Measurements from ENCODE around the gene SGO2. TPM values are rescaled to one million over a fixed set of nuclear protein-coding genes. Genes with fewer than 3 reads are reported as not detected.

Gene SGO2
- total and polyA plus RNA-seq, 2 of the 13 experiments (the other 11 are each of a cell fraction or from before 2014, with no cell fraction given): 5.1 to 16.2 TPM

GRCh38 chr2:200587007-200587616, 61.1 kb downstream of the SGO2 start (continued):
- TF ChIP-seq ARID5B (CRISPR knock-in tag; IDR thresholded peaks at IDR 0.05) (0 out of 2 replicates have a peak, but pooled peaks have one; percentile 19), CENPT (CRISPR knock-in tag; IDR thresholded peaks at IDR 0.05; ENCODE audit: low read depth) (no peak), ZBTB10 (CRISPR knock-in tag; IDR thresholded peaks at IDR 0.05; ENCODE audit: borderline replicate concordance) (no peak), TAF1 (CRISPR knock-in tag; IDR thresholded peaks at IDR 0.05) (no peak), ZNF431 (CRISPR knock-in tag; IDR thresholded peaks at IDR 0.05; ENCODE audit: borderline replicate concordance, low read depth) (0 out of 2 replicates have a peak, but pooled peaks have one; percentile 16), MATR3 (CRISPR knock-in tag; IDR thresholded peaks at IDR 0.05) (no peak), IKZF1 (IDR thresholded peaks at IDR 0.05) (no peak), NFRKB (IDR thresholded peaks at IDR 0.05) (no peak), ZNF256 (CRISPR knock-in tag; conservative IDR thresholded peaks at IDR 0.05) (no peak), RFX5 (IDR thresholded peaks at IDR 0.05; ENCODE audit: low read depth, low read length) (no peak), SOX5 (CRISPR knock-in tag; IDR thresholded peaks at IDR 0.05; ENCODE audit: borderline replicate concordance) (peak; percentile 29; the same call in 1 of the 2 replicates), SOX13 (IDR thresholded peaks at IDR 0.05) (no peak), SOX13 (CRISPR knock-in tag; conservative IDR thresholded peaks at IDR 0.05 in 1 of 2, IDR thresholded peaks at IDR 0.05 in 1 of 2) (0 out of 4 replicates have a peak, but pooled peaks of 1 of the 2 experiments have one; percentile 24), ZNF460 (CRISPR knock-in tag; IDR thresholded peaks at IDR 0.05; ENCODE audit: borderline replicate concordance) (peak; percentile 84), FOXP1 (IDR thresholded peaks at IDR 0.05) (no peak), FOXP1 (CRISPR knock-in tag; IDR thresholded peaks at IDR 0.05) (peak; percentile 40; the same call in 1 of the 2 replicates), REXO4 (CRISPR knock-in tag; IDR thresholded peaks at IDR 0.05; ENCODE audit: borderline replicate concordance) (no peak), ZNF724P (CRISPR knock-in tag; IDR thresholded peaks at IDR 0.05; ENCODE audit: borderline replicate concordance) (no peak), GATAD2A (CRISPR knock-in tag; IDR thresholded peaks at IDR 0.05) (no peak)
- TF ChIP-seq, protein P1, sequence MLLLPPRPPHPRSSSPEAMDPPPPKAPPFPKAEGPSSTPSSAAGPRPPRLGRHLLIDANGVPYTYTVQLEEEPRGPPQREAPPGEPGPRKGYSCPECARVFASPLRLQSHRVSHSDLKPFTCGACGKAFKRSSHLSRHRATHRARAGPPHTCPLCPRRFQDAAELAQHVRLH (CRISPR knock-in tag; IDR thresholded peaks at IDR 0.05; ENCODE audit: borderline replicate concordance, low read depth): no peak

Measured in HepG2 (cell line).